Stimulated activated CD4-positive, alpha-beta T cell treated with anti-CD3 and anti-CD28 coated beads, Interleukin-2, amount 100 ng/mL, for 24 hours (primary cell): ENCODE measurements around the gene YBX2.

ENCODE experiments used
- DNase-seq, 2 donors: peaks; one replicate each; pipeline ENCODE4 v3.0.0-alpha.2; 2020

YBX2 gene

GRCh38 chr17:7241783-7242716 lies 52.4 kb downstream of the YBX2 start, which contains the start of gene GABARAP:
Gene GABARAP (minus strand): TSS chr17:7242449. CDS start chr17:7242330, 119 bp downstream.
- peak; percentile 93 to 96 for DNase-seq

DNA sequence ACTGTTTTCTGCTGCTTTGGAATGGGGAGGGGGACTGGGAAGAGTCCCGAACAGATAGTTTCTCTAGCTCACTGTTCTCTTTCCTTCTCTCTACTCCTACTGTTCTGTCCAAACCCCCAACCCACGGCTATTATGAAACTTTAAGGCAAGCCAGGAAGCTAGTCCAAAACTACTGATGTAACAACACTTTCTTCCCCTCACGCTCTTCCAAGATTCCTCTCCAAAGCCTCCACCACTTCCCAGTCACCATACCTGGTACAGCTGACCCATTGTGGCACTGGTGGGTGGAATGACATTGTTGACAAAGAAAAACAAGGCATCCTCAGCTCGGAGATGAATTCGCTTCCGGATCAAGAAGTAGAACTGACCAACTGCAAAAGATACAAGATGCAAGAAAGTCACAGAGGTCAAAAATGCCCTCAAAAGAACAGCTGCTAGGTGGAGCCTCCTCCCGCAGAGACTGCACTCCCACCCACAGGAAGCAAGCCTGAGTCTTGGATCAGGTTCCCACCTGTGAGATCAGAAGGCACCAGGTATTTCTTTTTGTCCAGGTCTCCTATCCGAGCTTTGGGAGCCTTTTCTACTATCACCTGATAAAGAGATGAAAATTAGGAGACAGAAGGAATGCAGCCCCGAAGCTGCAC lies 53.2 kb downstream of the YBX2 start:
- no peak for DNase-seq

DNA sequence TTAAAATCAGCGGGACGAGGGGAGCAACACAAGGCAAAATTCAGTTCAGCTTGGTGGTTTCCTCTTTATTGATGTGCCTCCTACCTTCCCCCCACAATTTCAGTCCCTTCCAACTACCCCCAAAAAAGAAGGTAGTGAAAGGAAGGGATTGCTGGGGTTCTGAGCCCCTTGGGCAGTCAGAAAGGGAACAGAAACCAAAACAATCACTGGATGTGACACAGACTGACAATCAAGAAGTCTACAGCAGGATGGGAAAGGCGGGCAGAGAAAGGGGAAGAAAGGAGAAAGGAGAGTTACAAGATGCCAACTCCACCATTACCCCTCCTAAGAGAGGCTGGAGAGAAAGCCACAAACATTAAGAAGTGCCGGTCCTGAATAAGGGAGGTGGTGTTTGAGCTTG lies 54.1 kb downstream of the YBX2 start:
- DNase-seq, result no peak

DNA sequence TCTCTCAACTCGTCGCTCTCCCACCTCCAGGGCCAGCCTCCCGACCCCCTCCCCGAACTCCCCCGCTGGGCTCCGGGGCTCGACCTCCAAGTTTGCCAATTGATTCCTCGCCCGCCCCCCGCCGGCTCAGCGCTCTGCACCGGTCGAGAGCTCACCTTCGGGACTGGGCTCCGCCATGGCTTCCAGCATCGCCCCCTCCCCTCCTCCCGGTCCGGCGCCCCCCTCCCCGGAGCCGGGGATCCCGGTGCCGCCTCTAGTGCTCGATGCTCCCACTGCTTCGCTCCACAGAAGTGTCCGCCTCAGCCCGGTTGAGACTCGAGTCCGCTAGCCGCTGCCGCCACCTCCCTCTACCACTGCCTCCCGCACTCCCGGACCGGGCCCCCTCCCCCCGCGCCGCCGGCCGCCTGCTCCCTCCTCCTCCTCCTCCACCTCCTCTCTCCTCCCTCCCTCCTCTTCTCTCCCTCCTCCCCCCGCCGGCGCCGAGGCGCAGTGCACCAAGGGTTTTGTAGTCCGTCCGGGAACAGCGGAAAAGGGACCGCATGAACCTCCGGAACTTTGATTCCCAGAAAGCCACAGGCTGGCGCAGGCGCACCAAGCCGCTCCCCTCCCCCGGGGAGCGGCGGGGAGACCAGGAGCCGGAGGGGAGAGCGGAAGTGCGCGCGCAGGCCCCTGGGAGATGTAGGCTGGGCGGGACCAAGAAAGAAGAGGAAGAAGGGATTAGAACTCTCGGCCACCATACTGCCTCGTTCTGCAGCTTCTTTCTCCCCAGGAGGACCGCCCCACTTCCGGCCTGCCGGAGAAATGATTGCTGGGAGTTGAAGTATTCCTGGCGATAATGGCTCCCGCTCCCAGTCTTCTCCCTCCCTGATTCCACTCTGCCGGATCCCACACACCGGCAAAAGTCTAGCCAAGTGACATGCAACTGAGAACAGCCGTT lies 55.1 kb downstream of the YBX2 start, which contains the start of gene PHF23:
PHF23 (minus strand) TSS at position 367 of the 937 bp plus-strand sequence; CDS start at position 189, 178 bp downstream.
- peak; percentile 97 for DNase-seq

DNA sequence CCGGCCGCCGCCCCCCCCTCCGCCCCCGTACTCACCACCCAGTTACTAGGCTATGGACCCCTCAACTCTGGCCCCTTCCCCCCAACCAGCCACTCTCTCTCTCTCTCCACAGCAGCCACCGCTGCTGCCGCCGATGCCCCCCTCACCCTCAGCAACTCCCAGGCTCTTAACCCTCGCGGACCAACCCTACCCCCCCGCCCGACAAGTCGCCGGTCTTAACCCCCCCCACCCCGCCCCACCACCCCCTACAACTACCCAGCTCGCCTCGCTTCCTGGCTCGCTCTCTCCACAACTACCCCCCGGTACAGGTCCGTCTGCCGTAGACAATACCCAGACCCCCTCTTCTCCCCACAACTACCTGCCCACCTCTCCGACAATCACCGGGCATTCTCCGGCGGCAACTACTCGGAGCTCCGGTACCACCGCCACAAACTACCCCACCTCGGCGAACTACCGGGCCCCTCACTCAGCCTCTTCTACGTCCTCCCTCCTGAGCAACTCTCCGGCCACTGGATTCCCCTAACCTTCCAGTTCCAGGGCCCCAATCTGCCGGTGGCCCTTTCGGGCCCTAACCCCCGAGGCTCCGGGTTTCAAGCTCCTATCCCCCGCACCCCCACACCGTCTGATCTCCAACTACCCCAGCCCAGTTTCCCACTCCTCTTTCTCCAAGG lies 55.9 kb downstream of the YBX2 start:
- DNase-seq, result no peak
